OCI-LY3 (cell line): Measurements from ENCODE around the gene PRXL2B.

Source experiments
- CTCF ChIP-seq: fragments of 200-600, 300-600 bp; sonication (generic); IDR thresholded peaks from 2 replicates; pipeline ENCODE4 v1.5.1; 2014; ENCODE audit warnings: antibody characterized with exemption, low read length, low read depth
- EZH2phosphoT487 ChIP-seq: fragments of 200-600 bp; shearing (Covaris generic); IDR thresholded peaks from 2 replicates; pipeline ENCODE4 v1.6.1; 2018; ENCODE audit warnings: antibody characterized with exemption, mixed run types, low read depth

DNA sequence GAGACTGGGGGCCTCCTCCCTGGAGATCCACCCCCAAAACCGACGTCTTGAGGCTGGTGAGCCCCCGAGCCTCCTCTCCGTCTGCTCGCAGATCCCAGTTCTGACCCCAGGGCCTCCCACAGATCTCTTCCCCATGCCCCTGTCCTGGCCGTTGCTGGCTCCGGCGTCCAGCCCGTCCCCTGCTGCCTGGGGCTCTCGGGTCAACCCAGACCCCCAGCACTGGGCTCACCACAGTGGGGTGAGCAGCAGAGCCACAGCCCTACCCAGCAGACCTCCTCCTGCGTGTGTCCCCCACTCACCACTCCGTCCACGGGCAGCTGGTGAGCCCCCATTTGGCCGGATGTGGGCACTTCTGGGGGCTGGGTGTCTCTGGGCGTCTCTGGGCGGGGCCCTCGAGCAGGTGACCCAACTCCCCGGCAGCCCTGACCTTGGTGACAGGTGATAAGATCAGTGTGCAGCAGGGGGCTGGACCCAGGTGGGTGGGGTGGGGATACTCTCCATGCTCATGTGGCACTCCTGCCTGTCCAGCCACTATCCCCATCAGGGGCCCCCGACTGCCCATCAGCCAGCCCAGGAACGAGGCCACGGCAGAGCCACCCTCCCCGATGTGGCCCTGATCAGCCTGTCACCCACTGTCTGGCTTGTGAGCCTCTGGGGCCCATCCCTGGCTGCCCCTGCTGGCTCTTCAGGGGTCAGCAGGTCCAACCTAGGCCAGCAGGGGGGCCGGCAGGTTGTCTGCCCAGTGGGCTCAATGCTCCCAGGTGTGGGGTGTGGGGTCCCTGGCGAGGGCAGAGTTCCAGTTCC is 29.7 kb upstream of the PRXL2B start:
- TF ChIP-seq CTCF = no peak
- no peak for TF ChIP-seq EZH2phosphoT487
